ENCODE measurements around the gene RALBP1.
"Not testable (repeated sequence)": the region's sequence is repeated elsewhere in the genome, so short reads cannot be mapped to it uniquely, and the experiment has no call there.

The RALBP1 gene

DNA sequence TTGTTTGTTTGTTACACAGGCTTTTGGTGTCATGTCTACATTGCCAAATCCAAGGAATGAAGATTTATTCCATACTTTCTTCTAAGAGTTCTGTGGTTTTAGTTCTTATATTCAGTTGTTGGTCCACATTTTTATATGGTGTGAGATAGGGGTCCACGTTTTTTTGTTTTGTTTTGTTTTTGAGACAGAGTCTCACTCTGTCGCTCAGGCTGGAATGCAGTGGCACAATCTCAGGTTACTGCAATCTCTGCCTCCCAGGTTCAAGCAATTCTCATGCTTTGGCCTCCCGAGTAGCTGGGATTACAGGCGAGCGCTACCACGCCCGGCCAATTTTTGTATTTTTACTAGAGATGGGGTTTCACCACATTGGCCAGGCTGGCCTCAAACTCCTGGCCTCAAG is 8.2 kb downstream of the RALBP1 start:
- Histone ChIP-seq H3K4me3 (ENCODE audit: low read depth, low read length) (no peak overlapping the region), H3K27me3 (ENCODE audit: control insufficient read depth, insufficient read depth, low read length) (no peaks in the 10 kb centered on the region), H3K9me3 (ENCODE audit: control insufficient read depth, insufficient read depth, low read length) (no peaks in the 10 kb centered on the region), H3K4me1 (ENCODE audit: control insufficient read depth, insufficient read depth, low read length) (no peaks in the 10 kb centered on the region), H3K36me3 (ENCODE audit: control insufficient read depth, insufficient read depth, low read length) (no peaks in the 10 kb centered on the region), H3K9ac (ENCODE audit: low read depth, low read length) (no peak overlapping the region)

- not testable (repeated sequence) for H3K9ac ChIP-seq (ENCODE audit: low read depth, low read length); H3K9me3 ChIP-seq (ENCODE audit: control insufficient read depth, insufficient read depth, low read length); H3K27me3 ChIP-seq (ENCODE audit: control insufficient read depth, insufficient read depth, low read length); H3K36me3 ChIP-seq (ENCODE audit: control insufficient read depth, insufficient read depth, low read length); H3K4me3 ChIP-seq (ENCODE audit: low read depth, low read length); H3K4me1 ChIP-seq (ENCODE audit: control insufficient read depth, insufficient read depth, low read length)
Measured at GRCh38 chr18:9484856-9485255, 9.5 kb downstream of the RALBP1 start.

DNA sequence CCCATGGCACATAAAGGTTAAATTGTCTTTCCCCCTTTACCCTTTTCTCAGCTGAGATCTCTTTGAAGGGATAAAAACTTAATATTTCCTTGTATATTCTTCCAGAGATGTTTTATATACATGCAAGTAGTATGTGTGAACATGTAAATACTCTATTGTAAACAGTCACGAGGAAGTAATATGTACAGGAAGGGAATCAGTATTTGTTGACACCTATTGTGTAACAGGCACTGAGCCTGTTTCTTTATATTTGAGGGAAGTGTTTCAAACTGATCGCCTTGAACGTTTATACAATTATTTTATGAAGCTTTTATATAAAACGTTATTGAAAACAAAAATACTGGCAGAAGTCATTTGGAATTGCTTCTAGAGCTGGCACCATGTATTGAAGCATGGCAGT is 13.2 kb downstream of the RALBP1 start:
- Histone ChIP-seq H3K4me1 (ENCODE audit: control insufficient read depth, insufficient read depth, low read length) (no peaks in the 10 kb centered on the region), H3K36me3 (ENCODE audit: control insufficient read depth, insufficient read depth, low read length) (peaks cover 5% of the 10 kb centered on the region), H3K27me3 (ENCODE audit: control insufficient read depth, insufficient read depth, low read length) (no peaks in the 10 kb centered on the region), H3K4me3 (ENCODE audit: low read depth, low read length) (no peak overlapping the region), H3K9ac (ENCODE audit: low read depth, low read length) (no peak overlapping the region), H3K9me3 (ENCODE audit: control insufficient read depth, insufficient read depth, low read length) (peaks cover 3% of the 10 kb centered on the region)

DNA sequence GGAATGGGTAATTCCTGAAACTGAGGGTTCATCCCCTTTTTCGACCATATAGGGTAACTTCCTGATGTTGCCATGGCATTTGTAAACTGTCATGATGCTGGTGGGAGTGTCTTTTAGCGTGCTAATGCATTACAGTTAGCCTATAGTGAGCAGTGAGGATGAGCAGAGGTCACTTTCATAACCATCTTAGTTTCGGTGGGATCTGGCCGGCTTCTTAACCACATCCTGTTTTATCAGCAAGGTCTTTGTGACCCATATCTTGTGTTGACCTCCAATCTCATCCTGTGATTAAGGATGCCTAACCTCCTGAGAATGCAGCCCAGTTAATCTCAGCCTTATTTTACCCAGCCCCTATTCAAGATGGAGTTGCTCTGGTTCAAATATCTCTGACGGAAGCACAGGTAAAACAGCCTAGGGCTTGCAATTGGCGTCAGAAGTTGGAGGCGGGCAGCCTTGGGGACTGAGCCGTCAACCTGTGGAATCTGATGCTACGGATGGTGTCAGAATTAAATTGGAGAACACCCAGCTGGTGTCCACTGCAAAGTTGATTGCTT is 19.5 kb downstream of the RALBP1 start:
- Histone ChIP-seq H3K4me3 (ENCODE audit: low read depth, low read length) (no peak overlapping the region), H3K36me3 (ENCODE audit: control insufficient read depth, insufficient read depth, low read length) (peaks cover 5% of the 10 kb centered on the region), H3K27me3 (ENCODE audit: control insufficient read depth, insufficient read depth, low read length) (no peaks in the 10 kb centered on the region), H3K9ac (ENCODE audit: low read depth, low read length) (no peak overlapping the region), H3K9me3 (ENCODE audit: control insufficient read depth, insufficient read depth, low read length) (peaks cover 3% of the 10 kb centered on the region), H3K4me1 (ENCODE audit: control insufficient read depth, insufficient read depth, low read length) (peaks cover 22% of the 10 kb centered on the region)

DNA sequence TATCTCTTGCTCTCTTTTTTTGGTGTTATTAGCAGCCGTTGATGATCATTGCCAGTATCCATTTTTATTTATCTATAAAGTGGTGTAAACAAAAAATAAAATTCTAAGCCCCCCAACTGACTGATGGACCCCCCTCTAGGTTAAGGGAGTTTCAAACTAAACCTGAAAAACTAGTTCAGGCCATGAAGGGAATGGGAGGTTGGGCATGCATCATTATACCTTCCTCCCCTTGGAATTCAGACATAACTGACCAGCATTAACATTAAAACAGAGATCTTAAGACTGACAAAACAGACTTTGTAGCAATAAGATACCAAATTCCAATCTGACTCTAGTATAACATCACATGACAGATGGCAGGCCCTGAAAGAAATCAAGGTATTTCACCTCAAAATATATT is 20.2 kb downstream of the RALBP1 start:
- Histone ChIP-seq H3K36me3 (ENCODE audit: control insufficient read depth, insufficient read depth, low read length) (peaks cover 5% of the 10 kb centered on the region), H3K27me3 (ENCODE audit: control insufficient read depth, insufficient read depth, low read length) (no peaks in the 10 kb centered on the region), H3K9me3 (ENCODE audit: control insufficient read depth, insufficient read depth, low read length) (peaks cover 3% of the 10 kb centered on the region), H3K4me1 (ENCODE audit: control insufficient read depth, insufficient read depth, low read length) (peaks cover 22% of the 10 kb centered on the region), H3K4me3 (ENCODE audit: low read depth, low read length) (no peak overlapping the region), H3K9ac (ENCODE audit: low read depth, low read length) (no peak overlapping the region)

GRCh38 chr18:9495916-9496705 is 20.8 kb downstream of the RALBP1 start:
- H3K4me3 ChIP-seq (ENCODE audit: low read depth, low read length): no peak overlapping the region
- H3K36me3 ChIP-seq (ENCODE audit: control insufficient read depth, insufficient read depth, low read length): peaks cover 5% of the 10 kb centered on the region
- H3K9ac ChIP-seq (ENCODE audit: low read depth, low read length): no peak overlapping the region
- H3K4me1 ChIP-seq (ENCODE audit: control insufficient read depth, insufficient read depth, low read length): peaks cover 22% of the 10 kb centered on the region
- H3K27me3 ChIP-seq (ENCODE audit: control insufficient read depth, insufficient read depth, low read length): no peaks in the 10 kb centered on the region
- H3K9me3 ChIP-seq (ENCODE audit: control insufficient read depth, insufficient read depth, low read length): peaks cover 3% of the 10 kb centered on the region

DNA sequence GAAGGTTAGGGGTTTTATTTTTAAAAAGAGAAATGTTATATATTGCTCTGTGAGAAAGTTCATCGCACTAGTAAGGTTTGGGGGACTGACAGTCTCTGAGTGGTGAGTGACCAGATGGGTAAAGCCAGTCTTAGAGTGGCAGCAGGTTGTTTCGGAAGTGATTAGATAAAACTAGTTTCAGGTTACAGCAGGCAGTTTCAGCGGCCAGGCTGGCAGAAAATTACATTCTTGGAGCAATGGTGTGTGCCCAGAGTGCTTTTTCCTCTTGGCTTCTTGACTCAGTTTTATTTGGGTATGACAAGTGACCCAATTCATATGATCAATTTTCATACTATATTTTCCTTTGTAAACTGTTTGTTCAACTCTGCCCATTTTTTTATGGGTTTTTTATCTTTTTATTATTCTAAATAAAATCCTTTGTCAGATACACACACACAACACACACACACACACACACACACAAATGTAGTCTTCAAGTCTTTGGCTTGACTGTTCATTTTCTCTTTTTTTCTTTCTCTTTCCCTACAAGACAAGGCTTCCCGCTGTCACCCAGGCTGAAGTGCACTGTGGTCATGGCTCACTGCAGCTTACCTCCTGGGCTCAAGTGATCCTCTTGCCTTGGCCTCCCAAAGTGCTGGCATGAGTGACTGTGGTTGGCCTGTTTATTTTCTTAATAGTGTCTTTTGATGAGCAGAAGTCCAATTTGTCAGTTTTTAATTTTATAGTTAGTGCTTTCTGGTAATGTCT is 30.9 kb downstream of the RALBP1 start:
- H3K4me1 ChIP-seq (ENCODE audit: control insufficient read depth, insufficient read depth, low read length): no peaks in the 10 kb centered on the region
- no peak overlapping the region for H3K4me3 ChIP-seq (ENCODE audit: low read depth, low read length)
- no peak overlapping the region for H3K9ac ChIP-seq (ENCODE audit: low read depth, low read length)
- no peaks in the 10 kb centered on the region for H3K27me3 ChIP-seq (ENCODE audit: control insufficient read depth, insufficient read depth, low read length)
- no peaks in the 10 kb centered on the region for H3K36me3 ChIP-seq (ENCODE audit: control insufficient read depth, insufficient read depth, low read length)
- no peaks in the 10 kb centered on the region for H3K9me3 ChIP-seq (ENCODE audit: control insufficient read depth, insufficient read depth, low read length)

GRCh38 chr18:9507565-9508088 is 32.3 kb downstream of the RALBP1 start:
- no peaks in the 10 kb centered on the region for H3K9me3 ChIP-seq (ENCODE audit: control insufficient read depth, insufficient read depth, low read length)
- H3K27me3 ChIP-seq (ENCODE audit: control insufficient read depth, insufficient read depth, low read length): no peaks in the 10 kb centered on the region
- no peak overlapping the region for H3K4me3 ChIP-seq (ENCODE audit: low read depth, low read length)
- no peaks in the 10 kb centered on the region for H3K4me1 ChIP-seq (ENCODE audit: control insufficient read depth, insufficient read depth, low read length)
- H3K9ac ChIP-seq (ENCODE audit: low read depth, low read length): no peak overlapping the region
- no peaks in the 10 kb centered on the region for H3K36me3 ChIP-seq (ENCODE audit: control insufficient read depth, insufficient read depth, low read length)

DNA sequence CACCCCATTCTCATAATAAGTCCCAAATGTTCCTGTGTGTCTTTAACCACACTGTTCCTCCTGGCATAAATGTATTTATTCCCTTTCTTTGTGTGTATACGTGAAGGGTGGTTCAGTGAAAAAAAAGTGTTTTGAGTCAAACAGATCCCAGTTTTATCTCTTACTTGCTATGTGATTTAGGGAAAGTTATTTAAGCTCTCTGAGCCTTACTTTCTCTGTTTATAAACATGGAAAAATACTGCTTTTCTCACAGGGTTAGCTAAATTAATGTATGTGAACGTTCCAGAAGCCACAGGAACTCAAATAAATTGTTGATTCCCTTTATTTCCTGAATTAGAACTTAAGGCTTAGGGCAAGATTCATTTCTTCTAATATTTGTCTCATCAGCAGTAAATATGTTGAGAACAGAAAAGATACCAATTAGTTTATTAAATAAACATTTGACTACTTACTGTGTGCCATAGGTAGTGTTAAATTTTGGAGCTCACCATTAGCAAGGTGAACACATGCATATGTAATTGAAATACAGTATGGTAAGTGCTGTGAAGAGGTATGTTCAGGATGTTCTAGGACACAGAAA is 33.2 kb downstream of the RALBP1 start:
- H3K4me3 ChIP-seq (ENCODE audit: low read depth, low read length): no peak overlapping the region
- H3K9ac ChIP-seq (ENCODE audit: low read depth, low read length): no peak overlapping the region
- no peaks in the 10 kb centered on the region for H3K4me1 ChIP-seq (ENCODE audit: control insufficient read depth, insufficient read depth, low read length)
- no peaks in the 10 kb centered on the region for H3K36me3 ChIP-seq (ENCODE audit: control insufficient read depth, insufficient read depth, low read length)
- no peaks in the 10 kb centered on the region for H3K27me3 ChIP-seq (ENCODE audit: control insufficient read depth, insufficient read depth, low read length)
- no peaks in the 10 kb centered on the region for H3K9me3 ChIP-seq (ENCODE audit: control insufficient read depth, insufficient read depth, low read length)

DNA sequence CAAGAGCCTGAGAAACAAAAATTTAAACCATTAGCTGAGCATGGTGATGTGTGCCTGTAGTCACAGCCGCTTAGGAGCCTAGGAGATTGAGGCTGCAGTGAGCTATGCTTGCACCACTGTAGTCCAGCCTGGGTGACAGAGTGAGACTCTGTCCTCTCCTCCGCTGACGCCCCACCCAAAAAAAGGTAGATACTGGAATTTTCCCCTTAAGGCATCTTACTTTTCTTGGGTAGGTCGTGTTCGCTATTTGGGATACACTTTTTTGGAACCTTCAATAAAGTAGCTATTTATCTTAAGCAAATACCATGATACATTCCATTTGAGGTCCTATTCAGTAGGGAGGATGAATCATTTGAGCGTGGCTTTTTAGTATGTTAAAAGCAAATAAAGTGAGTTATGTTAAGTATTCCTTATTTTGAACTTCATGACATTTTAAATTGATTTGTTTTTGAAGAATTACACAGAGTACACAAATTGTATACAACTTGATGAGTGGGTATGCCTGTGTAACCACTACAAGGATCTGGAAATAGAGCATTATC is 38.7 kb downstream of the RALBP1 start:
- Histone ChIP-seq H3K4me3 (ENCODE audit: low read depth, low read length) (no peak overlapping the region), H3K36me3 (ENCODE audit: control insufficient read depth, insufficient read depth, low read length) (no peaks in the 10 kb centered on the region), H3K4me1 (ENCODE audit: control insufficient read depth, insufficient read depth, low read length) (no peaks in the 10 kb centered on the region)

DNA sequence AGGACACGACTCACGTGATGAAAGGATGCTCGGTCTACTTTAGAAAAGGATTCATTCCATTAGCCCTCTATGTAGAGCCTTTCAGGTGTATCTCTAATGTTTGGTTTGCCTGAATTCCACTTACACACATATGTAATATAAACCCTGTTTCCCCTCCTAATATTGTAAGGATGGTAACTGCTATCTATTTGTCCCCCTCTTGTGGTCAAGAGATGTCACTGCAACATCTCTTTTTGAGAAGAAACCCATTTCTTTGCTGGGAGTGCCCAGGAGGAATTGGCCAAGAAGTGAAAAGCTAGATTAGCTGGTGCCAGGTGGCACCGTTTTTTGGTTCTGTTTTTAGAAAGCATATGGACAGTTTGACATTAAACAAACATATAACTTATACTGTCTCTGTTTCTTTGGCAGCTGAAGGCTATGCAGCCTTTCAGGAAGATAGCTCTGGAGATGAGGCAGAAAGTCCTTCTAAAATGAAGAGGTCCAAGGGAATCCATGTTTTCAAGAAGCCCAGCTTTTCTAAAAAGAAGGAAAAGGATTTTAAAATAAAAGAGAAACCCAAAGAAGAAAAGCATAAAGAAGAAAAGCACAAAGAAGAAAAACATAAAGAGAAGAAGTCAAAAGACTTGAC is 41.2 kb downstream of the RALBP1 start:
- no peaks in the 10 kb centered on the region for H3K27me3 ChIP-seq (ENCODE audit: control insufficient read depth, insufficient read depth, low read length)
- no peak overlapping the region for H3K9ac ChIP-seq (ENCODE audit: low read depth, low read length)
- no peaks in the 10 kb centered on the region for H3K9me3 ChIP-seq (ENCODE audit: control insufficient read depth, insufficient read depth, low read length)
- H3K36me3 ChIP-seq (ENCODE audit: control insufficient read depth, insufficient read depth, low read length): no peaks in the 10 kb centered on the region
- H3K4me3 ChIP-seq (ENCODE audit: low read depth, low read length): no peak overlapping the region
- H3K4me1 ChIP-seq (ENCODE audit: control insufficient read depth, insufficient read depth, low read length): no peaks in the 10 kb centered on the region

More for the DNA sequence above, 38.7 kb downstream of the RALBP1 start:
- Histone ChIP-seq H3K9me3 (ENCODE audit: control insufficient read depth, insufficient read depth, low read length) (no peaks in the 10 kb centered on the region), H3K9ac (ENCODE audit: low read depth, low read length) (no peak overlapping the region), H3K27me3 (ENCODE audit: control insufficient read depth, insufficient read depth, low read length) (no peaks in the 10 kb centered on the region)
